PC-3 (cell line): Measurements from ENCODE around the gene RPLP2. TPM values are rescaled to one million over a fixed set of nuclear protein-coding genes. Genes with fewer than 3 reads are reported as not detected.

Source experiments
- ATAC-seq: fragments of 200-7000 bp; cut with Tn5 transposase; 2 replicates; pipeline ENCODE4 v1.9.1; 2020; ENCODE audit warnings: mild to moderate bottlenecking, moderate library complexity
- BruUV-seq: library from RNA; stranded (reverse); fragments of 400-500 nt; replicated peaks from 2 replicates; lab custom pipeline; 2021; lab: Mats Ljungman, UMichigan
- CTCF ChIA-PET: fragments of 300-600 bp; sonication (Branson Sonifier 250); formaldehyde crosslinking; loops from one replicate; lab custom pipeline; 2022; ENCODE audit warnings: antibody characterized with exemption; lab: Charles Lee
- POLR2A ChIA-PET: fragments of 300-600 bp; sonication (Branson Sonifier 250); formaldehyde crosslinking; loops from one replicate; lab custom pipeline; 2022; ENCODE audit warnings: antibody characterized with exemption; ENCODE audit not compliant: unreplicated experiment; lab: Charles Lee
- DNase-seq: peaks from one replicate; pipeline ENCODE4 v3.0.0-alpha.2; 2015
- H2AFZ ChIP-seq: fragments of 300-600 bp; sonication (generic); 2 replicates; pipeline ENCODE4 v1.6.0; 2016; ENCODE audit warnings: antibody characterized with exemption, low read length
- H3F3A ChIP-seq: fragments of 300-600 bp; sonication (generic); one replicate; pipeline ENCODE4 v1.6.0; 2017; ENCODE audit warnings: antibody characterized with exemption, low read length, control low read depth, mild to moderate bottlenecking; ENCODE audit not compliant: unreplicated experiment
- H3K27ac ChIP-seq: fragments of 300-600 bp; sonication (generic); 2 replicates; pipeline ENCODE4 v1.5.1; 2016; ENCODE audit warnings: mild to moderate bottlenecking, low read length
- H3K27me3 ChIP-seq: fragments of 300-600 bp; sonication (generic); 2 replicates; pipeline ENCODE4 v1.6.1; 2016; ENCODE audit warnings: low read length, mixed read lengths
- H3K36me3 ChIP-seq: fragments of 300-600 bp; sonication (generic); 2 replicates; pipeline ENCODE4 v1.6.1; 2016; ENCODE audit warnings: low read depth, mixed run types, low read length, mixed read lengths
- H3K4me1 ChIP-seq: fragments of 300-600 bp; sonication (generic); 2 replicates; pipeline ENCODE4 v1.5.1; 2016; ENCODE audit warnings: low read length; ENCODE audit not compliant: insufficient read depth
- H3K4me2 ChIP-seq: fragments of 300-600 bp; sonication (generic); 2 replicates; pipeline ENCODE4 v1.6.0; 2016; ENCODE audit warnings: low read length
- H3K4me3 ChIP-seq: fragments of 300-600 bp; sonication (generic); 2 replicates; pipeline ENCODE4 v1.5.1; 2016; ENCODE audit warnings: mild to moderate bottlenecking, low read length, mixed read lengths
- H3K79me2 ChIP-seq: fragments of 300-600 bp; sonication (generic); 2 replicates; pipeline ENCODE4 v1.6.1; 2017; ENCODE audit warnings: low read length, mixed read lengths
- H3K9ac ChIP-seq: fragments of 300-600 bp; sonication (generic); 2 replicates; pipeline ENCODE4 v1.6.0; 2016; ENCODE audit warnings: mild to moderate bottlenecking, low read length
- H3K9me2 ChIP-seq: fragments of 300-600 bp; sonication (generic); replicated peaks from 2 replicates; pipeline ENCODE4 v1.6.1; 2016; ENCODE audit warnings: mixed run types, low read length, mixed read lengths
- H3K9me3 ChIP-seq: fragments of 300-600 bp; sonication (generic); 2 replicates; pipeline ENCODE4 v1.6.1; 2016; ENCODE audit warnings: low read length, mixed read lengths
- H4K20me1 ChIP-seq: fragments of 300-600 bp; sonication (generic); 2 replicates; pipeline ENCODE4 v1.6.1; 2016; ENCODE audit warnings: low read length, mixed read lengths
- CTCF ChIP-seq: fragments of 300-600 bp; sonication (generic); conservative IDR thresholded peaks from 2 replicates; pipeline ENCODE4 v1.5.1; 2017; ENCODE audit warnings: antibody characterized with exemption, low read depth, mild to moderate bottlenecking, low read length
- EZH2 ChIP-seq: fragments of 300-600 bp; sonication (generic); IDR thresholded peaks from one replicate; pipeline ENCODE4 v1.6.1; 2017; ENCODE audit warnings: antibody characterized with exemption, mild to moderate bottlenecking, low read length; ENCODE audit not compliant: unreplicated experiment
- EZH2phosphoT487 ChIP-seq: fragments of 300-600 bp; sonication (generic); IDR thresholded peaks from 2 replicates; pipeline ENCODE4 v1.6.1; 2018; ENCODE audit warnings: mild to moderate bottlenecking, antibody characterized with exemption, low read length, borderline replicate concordance
- intact Hi-C: fragments of 100-400 bp; cut with micrococcal nuclease; formaldehyde crosslinking; loops from 2 replicates; pipeline ENCODE4 v1.9.0; 2023
- total RNA-seq: library from RNA; depleted of rRNA; stranded (reverse); fragments of >200 nt; gene quantifications from 2 replicates; pipeline ENCODE4 v1.2.3, GENCODE V29; 2014

Gene RPLP2
- total RNA-seq, 1 experiment from 2014 or later, result 897 TPM

GRCh38 chr11:833114-833791, 23.5 kb downstream of the RPLP2 start:
- peak; percentile 4 for ATAC-seq
- H3K4me3 ChIP-seq, result peak overlapping the region; percentile 73
- POLR2A ChIA-PET, result interaction anchor here (0.6 to 2.1 kb wide), 5 partner anchors 10 to 45 kb away, joined by 3 to 16 read pairs (median 9); partner anchors contain the start of genes PNPLA2 and TSPAN4
- peaks cover 22% of the 10 kb centered on the region for H3K36me3 ChIP-seq
- intact Hi-C loops, result no loop called here
- H3K9me3 ChIP-seq, result no peaks in the 10 kb centered on the region
- H3K27ac ChIP-seq, result peak overlapping the region; percentile 91
- H3K9ac ChIP-seq, result peak overlapping the region; percentile 94
- TF ChIP-seq EZH2phosphoT487 (no peak), CTCF (no peak), EZH2 (no peak)
- no peak for DNase-seq
- no peaks in the 10 kb centered on the region for H3K27me3 ChIP-seq
- no TSS peak for BruUV-seq
- H3K9me2 ChIP-seq, result no peaks in the 10 kb centered on the region
- peak overlapping the region; percentile 99 for H3K4me2 ChIP-seq
- peaks cover 56% of the 10 kb centered on the region for H3K79me2 ChIP-seq
- H3F3A ChIP-seq, result no peaks in the 10 kb centered on the region
- no peak overlapping the region for H2AFZ ChIP-seq
- peaks cover 5% of the 10 kb centered on the region for H4K20me1 ChIP-seq
- CTCF ChIA-PET, result interaction anchor here (1.3 kb wide), 1 partner anchor 14 kb away, joined by 18 read pairs; the partner anchor contains the start of gene PNPLA2
- H3K4me1 ChIP-seq, result peaks cover 24% of the 10 kb centered on the region

GRCh38 chr11:833849-834311, 24.1 kb downstream of the RPLP2 start:
- peaks cover 56% of the 10 kb centered on the region for H3K79me2 ChIP-seq
- no peaks in the 10 kb centered on the region for H3K27me3 ChIP-seq
- H3F3A ChIP-seq, result peaks cover 1% of the 10 kb centered on the region
- H3K9me3 ChIP-seq, result no peaks in the 10 kb centered on the region
- H3K4me1 ChIP-seq, result peaks cover 24% of the 10 kb centered on the region
- peak overlapping the region; percentile 94 for H3K9ac ChIP-seq
- POLR2A ChIA-PET, result interaction anchor here (0.6 to 2.1 kb wide), 3 partner anchors 10 to 58 kb away, joined by 12 to 16 read pairs (median 14); partner anchors contain the start of genes PNPLA2 and TSPAN4
- no peak for TF ChIP-seq EZH2phosphoT487
- TF ChIP-seq EZH2, result no peak
- no peak for TF ChIP-seq CTCF
- H3K27ac ChIP-seq, result peak overlapping the region; percentile 91
- H3K4me2 ChIP-seq, result peak overlapping the region; percentile 99
- BruUV-seq, result no TSS peak
- intact Hi-C loops, result no loop called here
- H4K20me1 ChIP-seq, result peaks cover 8% of the 10 kb centered on the region
- ATAC-seq (no peak), DNase-seq (peak; percentile 18)
- H3K36me3 ChIP-seq, result peaks cover 27% of the 10 kb centered on the region
- no peaks in the 10 kb centered on the region for H3K9me2 ChIP-seq
- no peak overlapping the region for H2AFZ ChIP-seq
- H3K4me3 ChIP-seq, result peak overlapping the region; percentile 73
- CTCF ChIA-PET, result no interaction called here
